Measurements from ENCODE around the gene WNT16. TPM values are rescaled to one million over a fixed set of nuclear protein-coding genes. Genes with fewer than 3 reads are reported as not detected.

WNT16 gene
- total RNA-seq, 1 experiment from 2014 or later, result not detected

DNA sequence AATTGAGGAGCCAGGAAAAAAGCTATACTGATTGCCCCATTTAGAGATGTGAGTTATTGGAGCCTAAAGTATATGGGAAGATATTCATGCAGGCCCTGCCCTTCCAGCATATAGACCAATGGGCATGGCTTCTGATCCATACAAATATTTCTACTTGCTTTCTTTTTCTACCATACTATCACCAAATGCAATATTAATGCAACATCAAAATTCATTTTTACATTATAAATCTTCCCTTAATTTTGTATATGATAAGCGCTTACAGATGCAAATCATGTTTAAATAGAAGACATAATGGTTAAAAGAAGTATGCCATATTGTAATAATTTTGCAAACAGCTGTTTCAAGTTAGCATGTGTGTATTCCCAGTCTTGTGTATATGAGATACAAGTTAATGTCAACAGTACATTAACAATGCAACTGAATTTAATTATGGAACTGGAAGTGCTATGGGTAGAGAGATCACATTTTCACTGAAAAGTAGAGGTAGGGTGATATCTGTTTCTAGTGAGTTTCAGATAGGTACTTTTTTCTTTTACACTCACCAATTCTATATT lies 24.6 kb upstream of the WNT16 start:
- H2AFZ ChIP-seq (ENCODE audit: low read length), result no peak overlapping the region
- H3K27me3 Mint-ChIP-seq (ENCODE audit: low read depth), result no peaks in the 10 kb centered on the region
- no peak overlapping the region for H2BK120ac ChIP-seq (ENCODE audit: low read depth, low read length, poor library complexity, severe bottlenecking)
- no peak overlapping the region for H3K4ac ChIP-seq (ENCODE audit: low read depth, low read length)
- no peak overlapping the region for H3K27ac Mint-ChIP-seq
- no peaks in the 10 kb centered on the region for H3K23me2 ChIP-seq (ENCODE audit: insufficient read length, low read depth, low read length, poor library complexity, severe bottlenecking)
- WGBS (ENCODE audit: extremely low coverage, insufficient read length, low lambda C conversion rate), result 100% methylated on average over 1 of the region's 1 CpG
- H3K14ac ChIP-seq (ENCODE audit: insufficient read depth, low read length), result no peak overlapping the region
- H3K18ac ChIP-seq (ENCODE audit: insufficient read length, low read depth, low read length), result no peak overlapping the region
- H3K27ac ChIP-seq (ENCODE audit: insufficient read length, low read depth, low read length), result no peak overlapping the region
- H4K8ac ChIP-seq (replicated peaks; ENCODE audit: insufficient read length, low read depth, low read length), result no peak overlapping the region
- H4K91ac ChIP-seq (ENCODE audit: insufficient read length, low read depth, low read length), result no peak overlapping the region
- no peak overlapping the region for H2BK20ac ChIP-seq (ENCODE audit: low read depth, low read length, poor library complexity, severe bottlenecking)
- H3T11ph ChIP-seq (ENCODE audit: low read length), result no peak overlapping the region
- no peak overlapping the region for H3K4me2 ChIP-seq (ENCODE audit: insufficient read depth, insufficient read length, low read length)
- no peaks in the 10 kb centered on the region for H3K79me2 ChIP-seq (ENCODE audit: insufficient read depth, low read length)
- H3K4me3 Mint-ChIP-seq, result no peak overlapping the region
- H3K27me3 ChIP-seq (ENCODE audit: insufficient read depth, low read length), result no peaks in the 10 kb centered on the region
- no peaks in the 10 kb centered on the region for H3K36me3 Mint-ChIP-seq (ENCODE audit: insufficient read depth in 1 of 3, low read depth in 3 of 3)
- H2BK15ac ChIP-seq (ENCODE audit: low read depth, low read length), result no peak overlapping the region
- no peaks in the 10 kb centered on the region for H3K9me3 Mint-ChIP-seq
- H2BK5ac ChIP-seq (ENCODE audit: insufficient read length, low read length), result no peak overlapping the region
- no peaks in the 10 kb centered on the region for H3K9me3 ChIP-seq (ENCODE audit: control insufficient read depth, low read depth, low read length)
- H3K56ac ChIP-seq (ENCODE audit: insufficient read length, low read depth, low read length), result no peak overlapping the region
- H3K9ac ChIP-seq (ENCODE audit: extremely low read depth, insufficient read length, low read length), result no peak overlapping the region
- no peak overlapping the region for H2BK12ac ChIP-seq (ENCODE audit: insufficient read length, low read depth, low read length)
- peaks cover 5% of the 10 kb centered on the region in 2 experiments for H3K4me1 Mint-ChIP-seq
- no peaks in the 10 kb centered on the region for H3K4me1 ChIP-seq (ENCODE audit: insufficient read depth, low read length)
- TF ChIP-seq, protein P1, sequence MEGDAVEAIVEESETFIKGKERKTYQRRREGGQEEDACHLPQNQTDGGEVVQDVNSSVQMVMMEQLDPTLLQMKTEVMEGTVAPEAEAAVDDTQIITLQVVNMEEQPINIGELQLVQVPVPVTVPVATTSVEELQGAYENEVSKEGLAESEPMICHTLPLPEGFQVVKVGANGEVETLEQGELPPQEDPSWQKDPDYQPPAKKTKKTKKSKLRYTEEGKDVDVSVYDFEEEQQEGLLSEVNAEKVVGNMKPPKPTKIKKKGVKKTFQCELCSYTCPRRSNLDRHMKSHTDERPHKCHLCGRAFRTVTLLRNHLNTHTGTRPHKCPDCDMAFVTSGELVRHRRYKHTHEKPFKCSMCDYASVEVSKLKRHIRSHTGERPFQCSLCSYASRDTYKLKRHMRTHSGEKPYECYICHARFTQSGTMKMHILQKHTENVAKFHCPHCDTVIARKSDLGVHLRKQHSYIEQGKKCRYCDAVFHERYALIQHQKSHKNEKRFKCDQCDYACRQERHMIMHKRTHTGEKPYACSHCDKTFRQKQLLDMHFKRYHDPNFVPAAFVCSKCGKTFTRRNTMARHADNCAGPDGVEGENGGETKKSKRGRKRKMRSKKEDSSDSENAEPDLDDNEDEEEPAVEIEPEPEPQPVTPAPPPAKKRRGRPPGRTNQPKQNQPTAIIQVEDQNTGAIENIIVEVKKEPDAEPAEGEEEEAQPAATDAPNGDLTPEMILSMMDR (conservative IDR thresholded peaks at IDR 0.05), result no peak
- no peaks in the 10 kb centered on the region for H3K79me1 ChIP-seq (ENCODE audit: insufficient read depth, low read depth, low read length, poor library complexity, severe bottlenecking)
- no peak overlapping the region for H3K23ac ChIP-seq (ENCODE audit: insufficient read length, low read depth, low read length)
- DNase-seq, result no peak
- H4K5ac ChIP-seq (ENCODE audit: insufficient read length, low read depth, low read length), result no peak overlapping the region
- H4K20me1 ChIP-seq (ENCODE audit: control insufficient read depth, insufficient read depth, insufficient read length), result no peaks in the 10 kb centered on the region
- no peak overlapping the region for H2AK5ac ChIP-seq (ENCODE audit: insufficient read length, low read length)
